ENCODE data around the gene STXBP3.

DNA sequence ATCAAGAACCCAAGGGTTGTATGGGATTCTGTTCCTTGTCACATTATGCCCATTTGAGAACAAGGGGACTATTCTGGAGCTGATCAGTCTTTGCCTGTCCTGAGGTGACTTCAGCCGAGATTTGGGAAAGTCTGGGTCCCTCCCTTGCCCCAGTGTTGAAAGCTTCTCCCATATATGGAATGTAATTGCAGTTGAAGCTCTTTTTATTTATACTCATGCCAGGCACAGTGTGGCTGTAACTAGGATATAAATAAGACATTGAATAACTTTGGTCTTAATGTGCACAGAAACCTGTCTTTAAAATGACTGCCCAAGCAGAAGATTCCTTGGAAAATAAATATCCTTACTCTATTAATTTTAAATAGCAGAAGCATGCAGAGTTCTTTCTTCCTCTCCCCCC lies 95.2 kb downstream of the STXBP3 start:
- TF ChIP-seq, protein P1, sequence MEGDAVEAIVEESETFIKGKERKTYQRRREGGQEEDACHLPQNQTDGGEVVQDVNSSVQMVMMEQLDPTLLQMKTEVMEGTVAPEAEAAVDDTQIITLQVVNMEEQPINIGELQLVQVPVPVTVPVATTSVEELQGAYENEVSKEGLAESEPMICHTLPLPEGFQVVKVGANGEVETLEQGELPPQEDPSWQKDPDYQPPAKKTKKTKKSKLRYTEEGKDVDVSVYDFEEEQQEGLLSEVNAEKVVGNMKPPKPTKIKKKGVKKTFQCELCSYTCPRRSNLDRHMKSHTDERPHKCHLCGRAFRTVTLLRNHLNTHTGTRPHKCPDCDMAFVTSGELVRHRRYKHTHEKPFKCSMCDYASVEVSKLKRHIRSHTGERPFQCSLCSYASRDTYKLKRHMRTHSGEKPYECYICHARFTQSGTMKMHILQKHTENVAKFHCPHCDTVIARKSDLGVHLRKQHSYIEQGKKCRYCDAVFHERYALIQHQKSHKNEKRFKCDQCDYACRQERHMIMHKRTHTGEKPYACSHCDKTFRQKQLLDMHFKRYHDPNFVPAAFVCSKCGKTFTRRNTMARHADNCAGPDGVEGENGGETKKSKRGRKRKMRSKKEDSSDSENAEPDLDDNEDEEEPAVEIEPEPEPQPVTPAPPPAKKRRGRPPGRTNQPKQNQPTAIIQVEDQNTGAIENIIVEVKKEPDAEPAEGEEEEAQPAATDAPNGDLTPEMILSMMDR (IDR thresholded peaks at IDR 0.05): no peak
- TF ChIP-seq EZH2 (IDR thresholded peaks at IDR 0.05; ENCODE audit: borderline replicate concordance, insufficient read depth, low read depth, low read length, poor library complexity, severe bottlenecking): no peak

Measured in B cell (primary cell).